T-helper 17 cell (primary cell): ENCODE measurements around the gene NKAIN4. TPM values are rescaled to one million over a fixed set of nuclear protein-coding genes. Genes with fewer than 3 reads are reported as not detected.

Experiments
- ATAC-seq: fragments of 150-1000 bp; cut with Tn5 transposase; 2 replicates; pipeline ENCODE4 v1.10.0; 2021; ENCODE audit warnings: mild to moderate bottlenecking, moderate library complexity
- DNase-seq, 3 donors: peaks; one replicate each; pipeline versions ENCODE4 v3.0.0 to v3.0.0-alpha.2; 2020 to 2021
- H3K9me3 ChIP-seq: one replicate; pipeline ENCODE4 v1.7.0; 2013; ENCODE audit warnings: low read length, mild to moderate bottlenecking; ENCODE audit not compliant: control insufficient read depth, poor library complexity, severe bottlenecking
- H3K27ac Mint-ChIP-seq: one replicate; pipeline ENCODE4 v1.8.0; 2022; ENCODE audit warnings: mild to moderate bottlenecking, moderate library complexity, mixed read lengths
- H3K27me3 Mint-ChIP-seq: one replicate; pipeline ENCODE4 v1.8.0; 2022; ENCODE audit warnings: mixed read lengths
- H3K36me3 Mint-ChIP-seq: one replicate; pipeline ENCODE4 v1.8.0; 2022; ENCODE audit warnings: low read depth, mixed read lengths
- H3K4me1 Mint-ChIP-seq: one replicate; pipeline ENCODE4 v1.8.0; 2022; ENCODE audit warnings: mild to moderate bottlenecking, mixed read lengths
- H3K4me3 Mint-ChIP-seq: one replicate; pipeline ENCODE4 v1.8.0; 2022; ENCODE audit warnings: mild to moderate bottlenecking, moderate library complexity, mixed read lengths
- total RNA-seq, 4 donors: library from RNA in 2 of 4; stranded (reverse) in 2 of 4; gene quantifications; one replicate each; pipeline ENCODE4 v1.2.3 and lab custom pipeline; 2022 to 2026

The NKAIN4 gene
- total RNA-seq, 2 donors from 2014 or later = not detected

- ATAC-seq (no peak), DNase-seq (no peak)
- no peak overlapping the region for H3K4me3 Mint-ChIP-seq
- peaks cover 28% of the 10 kb centered on the region for H3K4me1 Mint-ChIP-seq
- H3K27me3 Mint-ChIP-seq = no peaks in the 10 kb centered on the region
- H3K9me3 ChIP-seq = no peaks in the 10 kb centered on the region
- H3K36me3 Mint-ChIP-seq = peaks cover 4% of the 10 kb centered on the region
- no peak overlapping the region for H3K27ac Mint-ChIP-seq
These were observed 51.3 kb downstream of the NKAIN4 start for GRCh38 chr20:63202811-63203526.

DNA sequence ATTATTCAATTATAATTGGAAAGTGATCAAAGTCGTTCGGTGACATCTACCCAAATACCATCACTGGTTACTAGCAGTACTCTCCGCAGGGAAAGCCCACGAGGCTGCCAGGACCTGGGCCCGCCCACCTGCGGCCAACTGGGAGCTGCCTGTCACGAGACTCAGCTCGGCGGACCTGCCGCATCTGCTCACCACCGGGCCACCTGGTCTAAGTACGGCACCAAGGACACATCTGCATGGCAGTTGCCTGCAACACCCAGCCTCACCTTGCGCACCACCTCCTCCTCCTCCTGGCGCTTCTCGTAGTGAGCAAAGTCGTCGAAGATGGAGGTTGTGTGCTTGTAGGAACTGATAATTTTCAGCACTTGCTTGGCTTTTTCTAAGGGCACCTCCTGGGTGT is 52.2 kb downstream of the NKAIN4 start:
- no peaks in the 10 kb centered on the region for H3K9me3 ChIP-seq
- H3K27ac Mint-ChIP-seq = no peak overlapping the region
- peaks cover 29% of the 10 kb centered on the region for H3K4me1 Mint-ChIP-seq
- H3K27me3 Mint-ChIP-seq = no peaks in the 10 kb centered on the region
- peaks cover 3% of the 10 kb centered on the region for H3K36me3 Mint-ChIP-seq
- H3K4me3 Mint-ChIP-seq = no peak overlapping the region
- ATAC-seq = no peak
- DNase-seq = no peak

DNA sequence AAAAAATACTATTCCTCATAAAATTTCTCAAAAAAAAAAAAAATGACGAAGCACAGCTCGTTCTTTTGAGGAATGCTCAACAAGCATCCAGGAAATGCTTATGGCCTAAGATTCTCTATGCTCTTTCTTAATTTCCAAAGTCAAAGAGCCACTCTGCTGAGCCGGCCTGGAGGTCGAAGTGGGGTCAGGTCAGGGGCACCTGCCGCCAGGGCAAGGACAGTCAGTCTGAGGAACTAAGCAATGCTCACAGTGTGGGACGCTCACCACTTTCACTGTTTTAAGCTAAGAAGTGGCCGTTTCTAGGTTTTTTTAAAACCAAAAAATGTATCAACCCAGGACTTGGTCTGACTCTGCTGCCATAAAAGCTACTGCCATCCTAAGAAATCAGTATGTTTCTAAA is 55.7 kb downstream of the NKAIN4 start:
- ATAC-seq (no peak), DNase-seq (no peak)
- H3K4me3 Mint-ChIP-seq = no peak overlapping the region
- H3K27me3 Mint-ChIP-seq = no peaks in the 10 kb centered on the region
- no peaks in the 10 kb centered on the region for H3K9me3 ChIP-seq
- peaks cover 20% of the 10 kb centered on the region for H3K4me1 Mint-ChIP-seq
- peak overlapping the region; percentile 32 for H3K27ac Mint-ChIP-seq
- no peaks in the 10 kb centered on the region for H3K36me3 Mint-ChIP-seq

DNA sequence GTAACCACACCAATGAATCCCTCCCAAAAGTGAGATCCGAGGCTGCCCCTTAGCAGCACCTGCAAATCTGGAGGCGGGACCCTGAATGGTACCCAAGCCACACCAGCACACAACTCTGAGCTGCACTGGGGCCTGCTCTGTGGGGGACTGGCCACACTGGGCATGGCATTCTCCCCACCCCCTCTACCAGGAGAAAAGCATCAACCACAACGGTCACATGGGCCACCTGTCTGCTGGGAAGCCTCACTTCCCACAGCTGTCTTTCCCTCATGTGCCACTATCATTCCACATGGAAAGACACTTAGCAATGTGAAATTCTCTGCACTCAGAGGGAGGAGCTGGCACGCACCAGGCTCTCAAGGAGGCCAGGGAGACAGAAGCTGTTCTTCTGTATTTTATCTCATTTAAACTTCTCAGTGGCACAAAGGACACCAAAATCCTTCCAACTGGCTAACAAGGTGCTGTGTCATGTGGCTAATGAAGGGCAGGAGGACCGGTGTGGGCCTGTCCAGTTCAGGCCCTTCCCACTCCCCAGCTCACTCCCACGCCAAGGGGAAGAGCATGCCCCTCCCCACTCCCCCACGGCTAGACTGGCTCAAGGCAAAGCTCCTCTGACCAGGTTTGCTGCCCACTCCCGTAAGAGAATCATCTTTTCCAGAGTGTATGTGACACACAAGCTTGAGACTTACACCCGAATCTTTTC is 57.3 kb downstream of the NKAIN4 start:
- Mint-ChIP-seq H3K27me3 (no peaks in the 10 kb centered on the region), H3K27ac (no peak overlapping the region), H3K36me3 (no peaks in the 10 kb centered on the region), H3K4me1 (peaks cover 16% of the 10 kb centered on the region), H3K4me3 (no peak overlapping the region)
- ATAC-seq (no peak), DNase-seq (no peak)
- no peaks in the 10 kb centered on the region for H3K9me3 ChIP-seq

GRCh38 chr20:63194797-63195173 is 59.5 kb downstream of the NKAIN4 start:
- DNase-seq (no peak), ATAC-seq (no peak)
- no peaks in the 10 kb centered on the region for H3K36me3 Mint-ChIP-seq
- peaks cover 13% of the 10 kb centered on the region for H3K4me1 Mint-ChIP-seq
- H3K27me3 Mint-ChIP-seq = no peaks in the 10 kb centered on the region
- H3K9me3 ChIP-seq = no peaks in the 10 kb centered on the region
- H3K4me3 Mint-ChIP-seq = no peak overlapping the region
- H3K27ac Mint-ChIP-seq = no peak overlapping the region

- Mint-ChIP-seq H3K36me3 (no peaks in the 10 kb centered on the region), H3K27me3 (no peaks in the 10 kb centered on the region), H3K4me1 (peaks cover 12% of the 10 kb centered on the region), H3K27ac (no peak overlapping the region), H3K4me3 (no peak overlapping the region)
- no peak for ATAC-seq
- DNase-seq = no peak
- no peaks in the 10 kb centered on the region for H3K9me3 ChIP-seq
These were observed 60.1 kb downstream of the NKAIN4 start for GRCh38 chr20:63194007-63194796.

- no peak overlapping the region for H3K27ac Mint-ChIP-seq
- H3K4me3 Mint-ChIP-seq = no peak overlapping the region
- H3K27me3 Mint-ChIP-seq = no peaks in the 10 kb centered on the region
- H3K9me3 ChIP-seq = no peaks in the 10 kb centered on the region
- ATAC-seq (no peak), DNase-seq (no peak)
- H3K4me1 Mint-ChIP-seq = peaks cover 9% of the 10 kb centered on the region
- no peaks in the 10 kb centered on the region for H3K36me3 Mint-ChIP-seq
These were observed 61.5 kb downstream of the NKAIN4 start for GRCh38 chr20:63192721-63193120.

- Mint-ChIP-seq H3K27ac (no peak overlapping the region), H3K27me3 (no peaks in the 10 kb centered on the region), H3K36me3 (no peaks in the 10 kb centered on the region), H3K4me1 (peaks cover 3% of the 10 kb centered on the region), H3K4me3 (no peak overlapping the region)
- no peak for DNase-seq
- H3K9me3 ChIP-seq = no peaks in the 10 kb centered on the region
- ATAC-seq = no peak
These were observed 62.9 kb downstream of the NKAIN4 start for GRCh38 chr20:63191400-63191799.

GRCh38 chr20:63190828-63191227 is 63.4 kb downstream of the NKAIN4 start:
- no peak overlapping the region for H3K4me3 Mint-ChIP-seq
- no peaks in the 10 kb centered on the region for H3K36me3 Mint-ChIP-seq
- H3K9me3 ChIP-seq = no peaks in the 10 kb centered on the region
- ATAC-seq (no peak), DNase-seq (no peak)
- H3K4me1 Mint-ChIP-seq = peaks cover 3% of the 10 kb centered on the region
- H3K27me3 Mint-ChIP-seq = no peaks in the 10 kb centered on the region
- H3K27ac Mint-ChIP-seq = no peak overlapping the region

Other genes with a start within 250 kb of the NKAIN4 start
- not detected for gene BHLHE23, start 247.5 kb downstream of the NKAIN4 start, total RNA-seq
- gene YTHDF1, start 38.3 kb downstream of the NKAIN4 start, total RNA-seq = 10 to 100 TPM; 30.0 to 41.4 TPM
- gene BIRC7, start 18.6 kb downstream of the NKAIN4 start, total RNA-seq = not detected
- gene ARFGAP1, start 18.4 kb upstream of the NKAIN4 start, total RNA-seq = 100 to 1,000 TPM; 108 to 128 TPM
- gene COL20A1, start 38.7 kb upstream of the NKAIN4 start, total RNA-seq = under 1 TPM in 1 of 2 donors, not detected in 1; 0.10 TPM
- not detected for gene CHRNA4, start 106.9 kb upstream of the NKAIN4 start, total RNA-seq
- gene KCNQ2, start 218.2 kb upstream of the NKAIN4 start, total RNA-seq = not detected
- under 1 TPM; 0.47 to 0.99 TPM for gene EEF1A2, start 244.6 kb upstream of the NKAIN4 start, total RNA-seq